HepG2 (cell line): Measurements from ENCODE around the gene SAC3D1. TPM values are rescaled to one million over a fixed set of nuclear protein-coding genes. Genes with fewer than 3 reads are reported as not detected.

Experiments used
- ATF5 ChIP-seq: sonication (generic); formaldehyde crosslinking; IDR thresholded peaks from 2 replicates; pipeline ENCODE4 v1.4.0; 2020; ENCODE audit warnings: mild to moderate bottlenecking, low read depth, missing genetic modification reagents
- CCAR2 ChIP-seq: fragments of 200-400 bp; formaldehyde crosslinking; optimal IDR thresholded peaks from 2 replicates; pipeline ENCODE3; 2018; ENCODE audit warnings: low read depth, mild to moderate bottlenecking, low read length, moderate library complexity
- DR1 ChIP-seq: sonication (generic); formaldehyde crosslinking; IDR thresholded peaks from 2 replicates; pipeline ENCODE4 v1.8.0; 2021; ENCODE audit warnings: mild to moderate bottlenecking, missing genetic modification reagents, inconsistent platforms
- FOXO1 ChIP-seq: sonication (generic); formaldehyde crosslinking; IDR thresholded peaks from 2 replicates; pipeline ENCODE4 v1.4.0; 2020; ENCODE audit warnings: missing genetic modification reagents
- GATAD2A ChIP-seq: IDR thresholded peaks from 2 replicates; pipeline ENCODE4 v1.6.1; 2016
- HDAC1 ChIP-seq: sonication (generic); formaldehyde crosslinking; IDR thresholded peaks from 2 replicates; pipeline ENCODE4 v1.5.1; 2020; ENCODE audit warnings: mild to moderate bottlenecking, missing genetic modification reagents
- KLF16 ChIP-seq, 2 experiments: sonication (generic) in 1 of 2; formaldehyde crosslinking in 1 of 2; IDR thresholded peaks; 2 replicates each; pipeline versions ENCODE4 v1.6.1 to v1.8.0; 2016 to 2023; ENCODE audit warnings: missing genetic modification reagents in 2 of 2, missing compliant biosample characterization in 1 of 2
- MZF1 ChIP-seq: sonication (generic); formaldehyde crosslinking; IDR thresholded peaks from 2 replicates; pipeline ENCODE4 v1.8.1; 2023; ENCODE audit warnings: mild to moderate bottlenecking, missing genetic modification reagents, borderline replicate concordance
- NR0B2 ChIP-seq: sonication (generic); formaldehyde crosslinking; IDR thresholded peaks from 2 replicates; pipeline ENCODE4 v1.4.0; 2020; ENCODE audit warnings: mild to moderate bottlenecking, missing genetic modification reagents
- RBAK ChIP-seq: sonication (generic); formaldehyde crosslinking; IDR thresholded peaks from 2 replicates; pipeline ENCODE4 v1.5.1; 2020; ENCODE audit warnings: mild to moderate bottlenecking, missing genetic modification reagents
- RBFOX2 ChIP-seq: fragments of 200-400 bp; formaldehyde crosslinking; IDR thresholded peaks from 2 replicates; pipeline ENCODE4 v1.6.1; 2017; ENCODE audit warnings: low read depth, mild to moderate bottlenecking, low read length
- REL ChIP-seq: sonication (generic); formaldehyde crosslinking; conservative IDR thresholded peaks from 2 replicates; pipeline ENCODE4 v1.8.0; 2022; ENCODE audit warnings: mild to moderate bottlenecking, missing genetic modification reagents, moderate library complexity
- SATB2 ChIP-seq: sonication (generic); formaldehyde crosslinking; IDR thresholded peaks from 2 replicates; pipeline ENCODE4 v1.5.0; 2020; ENCODE audit warnings: missing genetic modification reagents
- TCF7 ChIP-seq: sonication (generic); IDR thresholded peaks from 2 replicates; pipeline ENCODE4 v1.6.1; 2016; ENCODE audit warnings: antibody characterized with exemption, low read depth
- TEF ChIP-seq: sonication (generic); formaldehyde crosslinking; IDR thresholded peaks from 2 replicates; pipeline ENCODE4 v1.5.0; 2020; ENCODE audit warnings: missing genetic modification reagents
- TFDP2 ChIP-seq: sonication (generic); formaldehyde crosslinking; IDR thresholded peaks from 2 replicates; pipeline ENCODE4 v1.4.0; 2020; ENCODE audit warnings: missing genetic modification reagents
- TOE1 ChIP-seq: sonication (generic); formaldehyde crosslinking; IDR thresholded peaks from 2 replicates; pipeline ENCODE4 v1.4.0; 2020; ENCODE audit warnings: mild to moderate bottlenecking, missing genetic modification reagents
- ZNF24 ChIP-seq: fragments of 450-650 bp; IDR thresholded peaks from 2 replicates; pipeline ENCODE4 v1.6.1; 2017; ENCODE audit warnings: antibody characterized with exemption, mild to moderate bottlenecking
- ZNF282 ChIP-seq: fragments of 450-650 bp; IDR thresholded peaks from 2 replicates; pipeline ENCODE4 v1.6.1; 2018; ENCODE audit not compliant: partially characterized antibody
- ZNF451 ChIP-seq: sonication (generic); formaldehyde crosslinking; IDR thresholded peaks from 2 replicates; pipeline ENCODE4 v1.5.0; 2020; ENCODE audit warnings: mild to moderate bottlenecking, missing genetic modification reagents
- ZNF543 ChIP-seq: sonication (generic); formaldehyde crosslinking; IDR thresholded peaks from 2 replicates; pipeline ENCODE4 v1.4.0; 2020; ENCODE audit warnings: mild to moderate bottlenecking, missing genetic modification reagents
- ZNF580 ChIP-seq: IDR thresholded peaks from 2 replicates; pipeline ENCODE4 v1.6.1; 2016; ENCODE audit warnings: low read depth, borderline replicate concordance
- ZNF704 ChIP-seq: sonication (generic); formaldehyde crosslinking; IDR thresholded peaks from 2 replicates; pipeline ENCODE4 v1.8.1; 2023; ENCODE audit warnings: mild to moderate bottlenecking, inconsistent platforms, moderate library complexity, missing genetic modification reagents, borderline replicate concordance
- ZNF883 ChIP-seq: sonication (generic); formaldehyde crosslinking; IDR thresholded peaks from 2 replicates; pipeline ENCODE4 v1.5.1; 2020; ENCODE audit warnings: mild to moderate bottlenecking, missing genetic modification reagents; ENCODE audit errors: not compliant biosample characterization
- ZSCAN5A ChIP-seq: sonication (generic); formaldehyde crosslinking; IDR thresholded peaks from 2 replicates; pipeline ENCODE4 v1.8.0; 2022; ENCODE audit warnings: mild to moderate bottlenecking, missing genetic modification reagents, borderline replicate concordance
- polyA plus RNA-seq, 8 experiments: library from polyadenylated mRNA; depleted of rRNA in 3 of 8; stranded (reverse) in 7 of 8; unstranded in 1 of 8; fragments of >200 nt; fragmentation: Illumina TruSeq in 4 of 8; extraction: Trizol in 4 of 8; gene quantifications; 2 replicates each; pipeline versions ENCODE4 v1.2.1 to v1.2.3, GENCODE V29; 2011 to 2016; ENCODE audit warnings: low read depth in 4 of 8, missing spikeins in 1 of 8, mixed read lengths in 1 of 8; ENCODE audit not compliant: insufficient read depth in 1 of 8
- total RNA-seq, 5 experiments: library from RNA; depleted of rRNA; stranded (reverse); fragments of >200 nt; fragmentation: Illumina TruSeq; extraction: Trizol; gene quantifications; 2 replicates each; pipeline ENCODE4 v1.2.3, GENCODE V29; 2016; ENCODE audit warnings: low read depth in 1 of 5

SAC3D1 gene
- total and polyA plus RNA-seq, 2 of the 13 experiments (the other 11 are each of a cell fraction or from before 2014, with no cell fraction given): 7.4 to 36.3 TPM

GRCh38 chr11:64996710-64997380 lies 44.2 kb upstream of the SAC3D1 start, which contains the start of gene BATF2 (continued):
- TF ChIP-seq ATF5 (CRISPR knock-in tag): no peak
- peak; percentile 32; the same call in 1 of the 2 replicates for TF ChIP-seq ZNF580 (CRISPR knock-in tag)
- no peak for TF ChIP-seq CCAR2
- TF ChIP-seq HDAC1 (CRISPR knock-in tag): peak; percentile 90
- TF ChIP-seq ZNF451 (CRISPR knock-in tag): no peak
- no peak for TF ChIP-seq RBFOX2
- TF ChIP-seq RBAK (CRISPR knock-in tag): no peak
- TF ChIP-seq ZSCAN5A (CRISPR knock-in tag): no peak
- peak; percentile 48; the same call in 1 of the 2 replicates for TF ChIP-seq TFDP2 (CRISPR knock-in tag)
- peak; percentile 49; the same call in 1 of the 2 replicates for TF ChIP-seq DR1
- no peak for TF ChIP-seq NR0B2
- TF ChIP-seq ZNF704 (CRISPR knock-in tag): no peak
- no peak for TF ChIP-seq ZNF282
- peak; percentile 24; the same call in 1 of the 2 replicates for TF ChIP-seq TOE1 (CRISPR knock-in tag)
- TF ChIP-seq ZNF24: no peak
- peak; percentile 75 for TF ChIP-seq ZNF883
- TF ChIP-seq KLF16 (CRISPR knock-in tag; IDR thresholded peaks at IDR 0.05): peak in 1 of 2 experiments; percentile 70; a peak in 1 of 4 replicates
- TF ChIP-seq MZF1 (CRISPR knock-in tag): peak; percentile 56; the same call in 1 of the 2 replicates
- TF ChIP-seq TCF7: no peak
- TF ChIP-seq GATAD2A (CRISPR knock-in tag): peak; percentile 81
- TF ChIP-seq FOXO1 (CRISPR knock-in tag): no peak; the same call in 1 of the 2 replicates
- peak; percentile 48; the same call in 1 of the 2 replicates for TF ChIP-seq ZNF543 (CRISPR knock-in tag)
- no peak for TF ChIP-seq TEF
- no peak for TF ChIP-seq SATB2
- no peak for TF ChIP-seq REL (CRISPR knock-in tag)
